ENCODE data around the gene PC.

DNA sequence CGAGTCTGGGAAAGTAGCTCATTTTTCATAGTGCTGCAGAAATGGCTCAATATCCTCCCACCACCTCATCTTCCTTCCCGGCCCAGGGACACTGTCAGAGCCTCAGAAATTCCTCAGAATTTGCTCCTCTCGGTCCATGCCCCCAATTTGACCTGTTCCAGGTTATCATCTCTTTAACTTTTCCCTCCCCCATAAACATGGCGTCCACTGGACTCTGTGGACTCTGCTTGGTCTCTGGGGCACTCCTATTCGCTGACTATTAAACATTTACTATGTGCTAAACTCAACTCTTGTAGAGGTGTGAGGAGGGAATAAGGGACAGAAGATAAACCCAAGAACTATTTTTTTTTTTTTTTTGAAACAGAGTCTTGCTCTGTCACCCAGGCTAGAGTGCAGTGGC is 8.2 kb upstream of the PC start:
- no peak for TF ChIP-seq POLR2A (IDR thresholded peaks at IDR 0.05)
- no peak for TF ChIP-seq CTCF (IDR thresholded peaks at IDR 0.05)

All from lower leg skin (tissue), 3 donors.